ENCODE results near the gene GAS2L1. TPM values are rescaled to one million over a fixed set of nuclear protein-coding genes. Genes with fewer than 3 reads are reported as not detected.

Gene GAS2L1
- polyA plus RNA-seq, 3 donors, result 14.9 to 20.0 (median 15.7) TPM

DNA sequence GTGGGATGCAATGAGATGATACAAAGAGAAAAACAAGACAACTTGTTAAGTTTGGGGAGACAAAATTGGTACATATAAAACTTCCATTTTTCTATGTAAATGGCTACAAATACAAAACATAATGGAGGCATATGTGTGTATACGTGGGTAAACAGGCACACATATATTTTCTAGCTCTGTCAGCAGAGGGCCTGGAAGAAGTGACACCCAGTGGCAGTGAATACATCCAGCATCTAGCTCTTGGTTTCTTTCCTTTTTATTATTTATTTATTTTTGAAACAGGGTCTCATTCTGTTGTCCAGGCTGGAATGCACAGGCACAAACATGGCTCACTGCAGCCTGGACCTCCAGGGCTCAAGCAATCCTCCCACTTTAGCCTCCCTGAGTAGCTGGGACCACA is 14.1 kb downstream of the GAS2L1 start:
- no peak overlapping the region for H3K27ac ChIP-seq (ENCODE audit: low read depth in 1 of 2, low read length in 2 of 2)
- H3K4me2 ChIP-seq (replicated peaks; ENCODE audit: extremely low read depth, low read length, poor library complexity, severe bottlenecking), result no peak overlapping the region
- H3K9me3 ChIP-seq (replicated peaks in 1 of 2; ENCODE audit: control insufficient read depth in 1 of 2, insufficient read depth in 1 of 2, low read length in 2 of 2), result peaks cover 0 to 7% of the 10 kb centered on the region in 2 donors
- no peak overlapping the region for H3K4me3 Mint-ChIP-seq
- peaks cover 3 to 4% of the 10 kb centered on the region in 2 donors for H3K4me1 ChIP-seq (ENCODE audit: control insufficient read depth in 1 of 2, insufficient read depth in 2 of 2, low read length in 2 of 2)
- H3K4me1 Mint-ChIP-seq, result peaks cover 5% of the 10 kb centered on the region
- H3K27me3 ChIP-seq (ENCODE audit: control insufficient read depth in 2 of 2, insufficient read depth in 2 of 2, low read length in 2 of 2), result peaks cover 16 to 19% of the 10 kb centered on the region in 2 donors
- no peak overlapping the region for H3K9ac ChIP-seq (ENCODE audit: insufficient read depth, low read length, poor library complexity, severe bottlenecking)
- H3K79me2 ChIP-seq (ENCODE audit: insufficient read depth, low read length), result no peaks in the 10 kb centered on the region
- no peak overlapping the region for H3K4me3 ChIP-seq (replicated peaks in 1 of 3; ENCODE audit: low read depth in 2 of 3, low read length in 3 of 3)
- H2AFZ ChIP-seq (ENCODE audit: insufficient read depth, low read depth, low read length, poor library complexity, severe bottlenecking), result no peak overlapping the region
- H3K27ac Mint-ChIP-seq, result no peak overlapping the region
- peaks cover 16 to 26% (median 23%) of the 10 kb centered on the region in 3 donors for H3K27me3 Mint-ChIP-seq (ENCODE audit: low read depth in 3 of 3)
- no peak for DNase-seq
- H4K20me1 ChIP-seq (ENCODE audit: insufficient read depth, low read length), result no peaks in the 10 kb centered on the region
- H3K36me3 Mint-ChIP-seq, result peaks cover 0 to 2% of the 10 kb centered on the region in 2 donors
- WGBS (ENCODE audit: insufficient coverage), result no CpG with 5 or more reads among the region's 1 CpG
- no peaks in the 10 kb centered on the region for H3K36me3 ChIP-seq (replicated peaks in 1 of 2; ENCODE audit: control insufficient read depth in 1 of 2, insufficient read depth in 2 of 2, low read length in 2 of 2)
- TF ChIP-seq, protein P1, sequence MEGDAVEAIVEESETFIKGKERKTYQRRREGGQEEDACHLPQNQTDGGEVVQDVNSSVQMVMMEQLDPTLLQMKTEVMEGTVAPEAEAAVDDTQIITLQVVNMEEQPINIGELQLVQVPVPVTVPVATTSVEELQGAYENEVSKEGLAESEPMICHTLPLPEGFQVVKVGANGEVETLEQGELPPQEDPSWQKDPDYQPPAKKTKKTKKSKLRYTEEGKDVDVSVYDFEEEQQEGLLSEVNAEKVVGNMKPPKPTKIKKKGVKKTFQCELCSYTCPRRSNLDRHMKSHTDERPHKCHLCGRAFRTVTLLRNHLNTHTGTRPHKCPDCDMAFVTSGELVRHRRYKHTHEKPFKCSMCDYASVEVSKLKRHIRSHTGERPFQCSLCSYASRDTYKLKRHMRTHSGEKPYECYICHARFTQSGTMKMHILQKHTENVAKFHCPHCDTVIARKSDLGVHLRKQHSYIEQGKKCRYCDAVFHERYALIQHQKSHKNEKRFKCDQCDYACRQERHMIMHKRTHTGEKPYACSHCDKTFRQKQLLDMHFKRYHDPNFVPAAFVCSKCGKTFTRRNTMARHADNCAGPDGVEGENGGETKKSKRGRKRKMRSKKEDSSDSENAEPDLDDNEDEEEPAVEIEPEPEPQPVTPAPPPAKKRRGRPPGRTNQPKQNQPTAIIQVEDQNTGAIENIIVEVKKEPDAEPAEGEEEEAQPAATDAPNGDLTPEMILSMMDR (IDR thresholded peaks at IDR 0.05), result no peak
- intact Hi-C loops (cut with micrococcal nuclease), result no loop called here
- peaks cover 0 to 13% (median 7%) of the 10 kb centered on the region in 7 donors for H3K9me3 Mint-ChIP-seq

- no peak for DNase-seq
- Histone ChIP-seq H2AFZ (ENCODE audit: insufficient read depth, low read depth, low read length, poor library complexity, severe bottlenecking) (no peak overlapping the region), H3K9ac (ENCODE audit: insufficient read depth, low read length, poor library complexity, severe bottlenecking) (no peak overlapping the region), H4K20me1 (ENCODE audit: insufficient read depth, low read length) (no peaks in the 10 kb centered on the region), H3K79me2 (ENCODE audit: insufficient read depth, low read length) (no peaks in the 10 kb centered on the region), H3K36me3 (replicated peaks in 1 of 2; ENCODE audit: control insufficient read depth in 1 of 2, insufficient read depth in 2 of 2, low read length in 2 of 2) (peaks cover 21 to 26% of the 10 kb centered on the region in 2 donors), H3K27ac (ENCODE audit: low read depth in 1 of 2, low read length in 2 of 2) (no peak overlapping the region), H3K4me3 (replicated peaks in 1 of 3; ENCODE audit: low read depth in 2 of 3, low read length in 3 of 3) (no peak overlapping the region), H3K9me3 (replicated peaks in 1 of 2; ENCODE audit: control insufficient read depth in 1 of 2, insufficient read depth in 1 of 2, low read length in 2 of 2) (no peaks in the 10 kb centered on the region), H3K27me3 (ENCODE audit: control insufficient read depth in 2 of 2, insufficient read depth in 2 of 2, low read length in 2 of 2) (no peaks in the 10 kb centered on the region), H3K4me2 (replicated peaks; ENCODE audit: extremely low read depth, low read length, poor library complexity, severe bottlenecking) (no peak overlapping the region), H3K4me1 (ENCODE audit: control insufficient read depth in 1 of 2, insufficient read depth in 2 of 2, low read length in 2 of 2) (no peaks in the 10 kb centered on the region)
- Mint-ChIP-seq H3K36me3 (peaks cover 15 to 28% of the 10 kb centered on the region in 2 donors), H3K27me3 (ENCODE audit: low read depth in 3 of 3) (peaks cover 0 to 3% (median 0%) of the 10 kb centered on the region in 3 donors), H3K4me1 (no peaks in the 10 kb centered on the region), H3K9me3 (peaks cover 0 to 3% (median 0%) of the 10 kb centered on the region in 7 donors), H3K4me3 (no peak overlapping the region), H3K27ac (peak overlapping the region in 1 of 7 donors; percentile 41)
- TF ChIP-seq, protein P1 (IDR thresholded peaks at IDR 0.05), result no peak
- intact Hi-C loops (cut with micrococcal nuclease), result no loop called here
Measured at GRCh38 chr22:29323641-29324040, 17.2 kb downstream of the GAS2L1 start.

All from CD14-positive monocyte (primary cell).